ENCODE data around the gene SPNS1. TPM values are rescaled to one million over a fixed set of nuclear protein-coding genes. Genes with fewer than 3 reads are reported as not detected.
A peak's percentile ranks its signal among the peaks of the same experiment; 100 is the strongest.
"Not testable (repeated sequence)": the region's sequence is repeated elsewhere in the genome, so short reads cannot be mapped to it uniquely, and the experiment has no call there.

SPNS1 gene
- total RNA-seq, result 22.4 TPM

- no peak for FAIRE-seq
- DNase-seq (ENCODE audit: low spot score in 2 of 2), result peak; percentile 98 to 99
Observed at GRCh38 chr16:28974437-28975157, at the start of gene SPNS1. TSS of gene SPNS1 (plus strand) at chr16:28974778. CDS start at chr16:28975152, 374 bp downstream.

- no peak for DNase-seq (ENCODE audit: low spot score in 2 of 2)
- no peak for FAIRE-seq
Observed at GRCh38 chr16:28925386-28926228, 49.0 kb upstream of the SPNS1 start.

- not testable (repeated sequence) for FAIRE-seq; DNase-seq (ENCODE audit: low spot score in 2 of 2)
Observed at GRCh38 chr16:28926284-28926683, 48.3 kb upstream of the SPNS1 start.

GRCh38 chr16:28927815-28928214 is 46.8 kb upstream of the SPNS1 start:
- no peak for FAIRE-seq
- DNase-seq (ENCODE audit: low spot score in 2 of 2), result no peak

GRCh38 chr16:28930203-28930602 is 44.4 kb upstream of the SPNS1 start:
- DNase-seq (ENCODE audit: low spot score in 2 of 2) (no peak), FAIRE-seq (no peak)

GRCh38 chr16:28930652-28931051 is 43.9 kb upstream of the SPNS1 start:
- DNase-seq (ENCODE audit: low spot score in 2 of 2) (no peak), FAIRE-seq (no peak)

GRCh38 chr16:28931801-28932225 is 42.8 kb upstream of the SPNS1 start, which contains the start of gene CD19:
TSS of gene CD19 (plus strand) at chr16:28931971. CDS start at chr16:28932001, 30 bp downstream.
- no peak for DNase-seq (ENCODE audit: low spot score in 2 of 2)

GRCh38 chr16:28932339-28933141 is 42.0 kb upstream of the SPNS1 start:
- FAIRE-seq, result no peak
- DNase-seq (ENCODE audit: low spot score in 2 of 2), result no peak

More at GRCh38 chr16:28931801-28932225, 42.8 kb upstream of the SPNS1 start, which contains the start of gene CD19:
- no peak for FAIRE-seq

GRCh38 chr16:28933171-28933570 is 41.4 kb upstream of the SPNS1 start:
- FAIRE-seq (no peak), DNase-seq (ENCODE audit: low spot score in 2 of 2) (no peak)

GRCh38 chr16:28935346-28935745 is 39.2 kb upstream of the SPNS1 start:
- DNase-seq (ENCODE audit: low spot score in 2 of 2), result no peak
- FAIRE-seq, result no peak

GRCh38 chr16:28935924-28936783 is 38.4 kb upstream of the SPNS1 start:
- peak; percentile 50 to 78 for DNase-seq (ENCODE audit: low spot score in 2 of 2)
- FAIRE-seq, result no peak

GRCh38 chr16:28936784-28937155 is 37.8 kb upstream of the SPNS1 start:
- DNase-seq (ENCODE audit: low spot score in 2 of 2), result no peak
- FAIRE-seq, result no peak

GRCh38 chr16:28937222-28937876 is 37.2 kb upstream of the SPNS1 start:
- FAIRE-seq (no peak), DNase-seq (ENCODE audit: low spot score in 2 of 2) (no peak)

- DNase-seq (ENCODE audit: low spot score in 2 of 2), result no peak
- no peak for FAIRE-seq
Observed at GRCh38 chr16:28938721-28939120, 35.9 kb upstream of the SPNS1 start.

GRCh38 chr16:28939825-28940224 is 34.8 kb upstream of the SPNS1 start:
- not testable (repeated sequence) for FAIRE-seq; DNase-seq (ENCODE audit: low spot score in 2 of 2)

GRCh38 chr16:28943281-28943680 is 31.3 kb upstream of the SPNS1 start:
- no peak for FAIRE-seq
- DNase-seq (ENCODE audit: low spot score in 2 of 2), result no peak

- FAIRE-seq (no peak), DNase-seq (ENCODE audit: low spot score in 2 of 2) (no peak)
Observed at GRCh38 chr16:28946681-28947080, 27.9 kb upstream of the SPNS1 start.

- FAIRE-seq (peak; percentile 99), DNase-seq (ENCODE audit: low spot score in 2 of 2) (peak; percentile 98 to 99)
Observed at GRCh38 chr16:28950648-28951409, 23.7 kb upstream of the SPNS1 start, which contains the start of gene NFATC2IP. TSS of gene NFATC2IP (plus strand) at chr16:28950937. CDS start at chr16:28951012, 75 bp downstream.
